ENCODE results near the gene MTURN.

The MTURN gene

DNA sequence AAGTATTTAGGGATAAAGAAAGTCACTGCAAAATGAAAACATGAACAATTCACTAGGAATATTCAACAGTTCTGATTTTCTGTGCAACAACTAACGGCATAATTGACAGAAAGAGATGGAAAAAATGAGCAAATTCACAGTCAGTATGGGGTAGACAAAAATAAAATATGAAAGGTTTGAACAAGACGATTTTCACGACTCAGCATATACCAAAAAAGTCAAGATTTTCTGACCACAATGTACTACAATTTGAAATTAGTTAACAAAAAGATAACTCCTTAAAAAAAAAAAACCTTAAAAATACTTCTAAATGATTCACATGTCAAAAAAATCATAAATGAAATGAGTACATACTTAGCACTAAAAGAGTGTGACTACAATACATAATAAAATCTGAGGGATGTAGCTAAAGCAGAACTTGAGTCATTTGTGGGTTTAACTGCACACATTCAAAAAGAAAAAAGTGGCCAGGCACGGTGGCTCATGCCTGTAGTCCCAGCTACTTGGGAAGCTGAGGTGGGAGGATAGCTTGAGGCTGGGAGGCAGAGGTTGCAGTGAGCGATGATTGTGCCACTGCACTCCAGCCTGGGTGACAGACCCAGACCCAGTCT lies 22.6 kb upstream of the MTURN start:
- H3K36me3 ChIP-seq: no peaks in the 10 kb centered on the region
- H3K27ac ChIP-seq: no peak overlapping the region
- intact Hi-C loops (cut with DNase I; ENCODE audit: low total_unique reads): no loop called here
- H3K27me3 ChIP-seq: no peaks in the 10 kb centered on the region
- DNase-seq: no peak
- peaks cover 0 to 22% (median 7%) of the 10 kb centered on the region in 3 donors for H3K9me3 ChIP-seq
- H3K4me3 ChIP-seq: no peak overlapping the region
- TF ChIP-seq, protein P1, sequence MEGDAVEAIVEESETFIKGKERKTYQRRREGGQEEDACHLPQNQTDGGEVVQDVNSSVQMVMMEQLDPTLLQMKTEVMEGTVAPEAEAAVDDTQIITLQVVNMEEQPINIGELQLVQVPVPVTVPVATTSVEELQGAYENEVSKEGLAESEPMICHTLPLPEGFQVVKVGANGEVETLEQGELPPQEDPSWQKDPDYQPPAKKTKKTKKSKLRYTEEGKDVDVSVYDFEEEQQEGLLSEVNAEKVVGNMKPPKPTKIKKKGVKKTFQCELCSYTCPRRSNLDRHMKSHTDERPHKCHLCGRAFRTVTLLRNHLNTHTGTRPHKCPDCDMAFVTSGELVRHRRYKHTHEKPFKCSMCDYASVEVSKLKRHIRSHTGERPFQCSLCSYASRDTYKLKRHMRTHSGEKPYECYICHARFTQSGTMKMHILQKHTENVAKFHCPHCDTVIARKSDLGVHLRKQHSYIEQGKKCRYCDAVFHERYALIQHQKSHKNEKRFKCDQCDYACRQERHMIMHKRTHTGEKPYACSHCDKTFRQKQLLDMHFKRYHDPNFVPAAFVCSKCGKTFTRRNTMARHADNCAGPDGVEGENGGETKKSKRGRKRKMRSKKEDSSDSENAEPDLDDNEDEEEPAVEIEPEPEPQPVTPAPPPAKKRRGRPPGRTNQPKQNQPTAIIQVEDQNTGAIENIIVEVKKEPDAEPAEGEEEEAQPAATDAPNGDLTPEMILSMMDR (IDR thresholded peaks at IDR 0.05): no peak
- peaks cover 0 to 12% (median 6%) of the 10 kb centered on the region in 4 donors for H3K4me1 ChIP-seq

- no peaks in the 10 kb centered on the region for H3K36me3 ChIP-seq
- H3K27ac ChIP-seq: no peak overlapping the region
- TF ChIP-seq, protein P1 (IDR thresholded peaks at IDR 0.05): no peak
- intact Hi-C loops (cut with DNase I; ENCODE audit: low total_unique reads): no loop called here
- peaks cover 0 to 16% (median 7%) of the 10 kb centered on the region in 3 donors for H3K9me3 ChIP-seq
- H3K4me1 ChIP-seq: peaks cover 0 to 17% (median 12%) of the 10 kb centered on the region in 4 donors
- no peaks in the 10 kb centered on the region for H3K27me3 ChIP-seq
- DNase-seq: no peak
- no peak overlapping the region for H3K4me3 ChIP-seq
Observed at GRCh38 chr7:30113144-30113543, 21.6 kb upstream of the MTURN start.

DNA sequence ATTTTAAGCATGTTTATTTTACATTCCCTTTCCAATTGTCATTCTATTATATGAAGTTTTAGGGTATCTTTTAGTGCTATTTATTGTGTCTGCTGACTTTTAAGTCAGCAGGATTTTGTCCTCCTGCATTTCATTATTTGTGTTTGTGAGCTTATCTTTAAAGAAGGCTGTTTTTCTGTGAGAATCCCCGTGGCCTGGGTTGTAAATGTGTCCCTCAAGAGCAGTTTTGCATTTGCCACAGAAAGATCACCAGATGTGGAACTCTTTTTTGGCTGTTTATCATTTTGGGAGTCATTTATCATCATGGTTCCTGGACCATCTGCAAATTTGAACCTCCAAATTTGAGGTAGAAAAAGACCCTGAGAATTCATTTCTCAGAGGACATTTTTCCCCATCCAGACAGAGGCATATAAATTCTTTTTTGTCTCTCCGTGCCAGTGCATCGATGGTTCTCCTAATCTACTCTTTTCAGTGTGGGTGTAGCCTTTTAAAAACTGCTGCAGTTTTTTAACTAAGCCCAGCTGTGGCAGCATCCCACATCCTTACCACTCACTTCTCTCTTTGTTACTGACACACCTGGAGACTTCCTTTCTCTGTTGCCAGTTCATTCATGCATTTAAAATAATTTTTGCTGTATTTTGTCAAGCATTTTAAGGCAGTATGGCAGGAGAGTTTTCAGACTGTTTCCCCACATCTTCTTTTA lies 20.1 kb upstream of the MTURN start:
- Histone ChIP-seq H3K4me3 (no peak overlapping the region), H3K9me3 (peaks cover 0 to 14% (median 7%) of the 10 kb centered on the region in 3 donors), H3K4me1 (peaks cover 0 to 17% (median 12%) of the 10 kb centered on the region in 4 donors), H3K36me3 (no peaks in the 10 kb centered on the region), H3K27ac (no peak overlapping the region), H3K27me3 (no peaks in the 10 kb centered on the region)
- TF ChIP-seq, protein P1 (IDR thresholded peaks at IDR 0.05): no peak
- intact Hi-C loops (cut with DNase I; ENCODE audit: low total_unique reads): no loop called here
- DNase-seq: no peak

DNA sequence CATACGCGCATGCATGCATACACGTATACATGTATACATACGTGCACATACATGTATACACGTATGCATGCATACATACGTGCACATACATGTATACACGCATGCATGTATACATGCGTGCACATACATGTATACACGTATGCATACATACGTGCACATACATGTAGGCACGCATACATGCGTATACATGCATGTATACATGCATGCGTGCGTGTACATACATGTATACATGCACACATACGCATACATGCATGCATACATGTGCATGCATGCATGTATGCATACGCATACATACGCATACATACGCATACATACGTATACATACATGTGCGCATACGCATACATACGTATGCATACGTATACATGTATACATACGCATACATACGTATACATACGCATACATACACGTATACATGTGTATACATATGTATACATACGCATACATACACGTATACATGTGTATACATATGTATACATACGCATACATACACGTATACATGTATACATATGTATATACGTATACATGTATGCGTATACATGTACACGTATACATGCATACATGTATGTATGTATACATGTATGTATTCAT lies 19.0 kb upstream of the MTURN start:
- peaks cover 0 to 14% (median 7%) of the 10 kb centered on the region in 3 donors for H3K9me3 ChIP-seq
- DNase-seq: no peak
- intact Hi-C loops (cut with DNase I; ENCODE audit: low total_unique reads): no loop called here
- TF ChIP-seq, protein P1 (IDR thresholded peaks at IDR 0.05): no peak
- H3K27ac ChIP-seq: no peak overlapping the region
- no peaks in the 10 kb centered on the region for H3K27me3 ChIP-seq
- no peaks in the 10 kb centered on the region for H3K36me3 ChIP-seq
- no peak overlapping the region for H3K4me3 ChIP-seq
- peaks cover 0 to 17% (median 12%) of the 10 kb centered on the region in 4 donors for H3K4me1 ChIP-seq

GRCh38 chr7:30116771-30117170 lies 18.0 kb upstream of the MTURN start:
- TF ChIP-seq, protein P1 (IDR thresholded peaks at IDR 0.05): no peak
- Histone ChIP-seq H3K4me1 (peaks cover 0 to 17% (median 12%) of the 10 kb centered on the region in 4 donors), H3K27me3 (no peaks in the 10 kb centered on the region), H3K4me3 (no peak overlapping the region), H3K36me3 (no peaks in the 10 kb centered on the region), H3K9me3 (peaks cover 0 to 14% (median 7%) of the 10 kb centered on the region in 3 donors), H3K27ac (peak overlapping the region; percentile 42 to 62)
- peak; percentile 40 to 81 for DNase-seq
- intact Hi-C loops (cut with DNase I; ENCODE audit: low total_unique reads): no loop called here
